ENCODE results near the gene PISD.

DNA sequence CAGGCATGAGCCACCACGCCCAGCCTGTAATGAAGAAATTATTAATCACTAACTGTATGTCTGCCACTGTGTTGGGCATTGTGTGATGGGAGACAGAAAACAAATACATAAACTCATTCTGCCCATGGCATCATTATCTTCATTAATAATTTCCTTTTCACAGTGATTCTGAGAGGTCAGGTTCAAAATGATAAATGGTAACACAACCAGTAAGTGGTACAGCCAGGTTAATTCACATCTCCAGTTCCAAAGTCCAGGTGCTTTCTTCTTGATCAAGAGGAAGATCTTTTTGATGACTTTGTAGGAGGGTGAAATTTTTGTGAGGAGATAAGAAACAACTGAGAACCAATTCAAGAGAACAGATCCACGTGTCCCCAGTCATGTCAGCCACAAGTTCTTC, 66.7 kb downstream of the PISD start:
- TF ChIP-seq, protein P1, sequence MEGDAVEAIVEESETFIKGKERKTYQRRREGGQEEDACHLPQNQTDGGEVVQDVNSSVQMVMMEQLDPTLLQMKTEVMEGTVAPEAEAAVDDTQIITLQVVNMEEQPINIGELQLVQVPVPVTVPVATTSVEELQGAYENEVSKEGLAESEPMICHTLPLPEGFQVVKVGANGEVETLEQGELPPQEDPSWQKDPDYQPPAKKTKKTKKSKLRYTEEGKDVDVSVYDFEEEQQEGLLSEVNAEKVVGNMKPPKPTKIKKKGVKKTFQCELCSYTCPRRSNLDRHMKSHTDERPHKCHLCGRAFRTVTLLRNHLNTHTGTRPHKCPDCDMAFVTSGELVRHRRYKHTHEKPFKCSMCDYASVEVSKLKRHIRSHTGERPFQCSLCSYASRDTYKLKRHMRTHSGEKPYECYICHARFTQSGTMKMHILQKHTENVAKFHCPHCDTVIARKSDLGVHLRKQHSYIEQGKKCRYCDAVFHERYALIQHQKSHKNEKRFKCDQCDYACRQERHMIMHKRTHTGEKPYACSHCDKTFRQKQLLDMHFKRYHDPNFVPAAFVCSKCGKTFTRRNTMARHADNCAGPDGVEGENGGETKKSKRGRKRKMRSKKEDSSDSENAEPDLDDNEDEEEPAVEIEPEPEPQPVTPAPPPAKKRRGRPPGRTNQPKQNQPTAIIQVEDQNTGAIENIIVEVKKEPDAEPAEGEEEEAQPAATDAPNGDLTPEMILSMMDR (conservative IDR thresholded peaks at IDR 0.05; ENCODE audit: low read depth, low read length), result no peak
- TF ChIP-seq EZH2 (IDR thresholded peaks at IDR 0.05; ENCODE audit: low read length, unreplicated experiment), result no peak
